ENCODE results near the gene ZC3H12D.
A peak's percentile ranks its signal among the peaks of the same experiment; 100 is the strongest.

ZC3H12D gene

DNA sequence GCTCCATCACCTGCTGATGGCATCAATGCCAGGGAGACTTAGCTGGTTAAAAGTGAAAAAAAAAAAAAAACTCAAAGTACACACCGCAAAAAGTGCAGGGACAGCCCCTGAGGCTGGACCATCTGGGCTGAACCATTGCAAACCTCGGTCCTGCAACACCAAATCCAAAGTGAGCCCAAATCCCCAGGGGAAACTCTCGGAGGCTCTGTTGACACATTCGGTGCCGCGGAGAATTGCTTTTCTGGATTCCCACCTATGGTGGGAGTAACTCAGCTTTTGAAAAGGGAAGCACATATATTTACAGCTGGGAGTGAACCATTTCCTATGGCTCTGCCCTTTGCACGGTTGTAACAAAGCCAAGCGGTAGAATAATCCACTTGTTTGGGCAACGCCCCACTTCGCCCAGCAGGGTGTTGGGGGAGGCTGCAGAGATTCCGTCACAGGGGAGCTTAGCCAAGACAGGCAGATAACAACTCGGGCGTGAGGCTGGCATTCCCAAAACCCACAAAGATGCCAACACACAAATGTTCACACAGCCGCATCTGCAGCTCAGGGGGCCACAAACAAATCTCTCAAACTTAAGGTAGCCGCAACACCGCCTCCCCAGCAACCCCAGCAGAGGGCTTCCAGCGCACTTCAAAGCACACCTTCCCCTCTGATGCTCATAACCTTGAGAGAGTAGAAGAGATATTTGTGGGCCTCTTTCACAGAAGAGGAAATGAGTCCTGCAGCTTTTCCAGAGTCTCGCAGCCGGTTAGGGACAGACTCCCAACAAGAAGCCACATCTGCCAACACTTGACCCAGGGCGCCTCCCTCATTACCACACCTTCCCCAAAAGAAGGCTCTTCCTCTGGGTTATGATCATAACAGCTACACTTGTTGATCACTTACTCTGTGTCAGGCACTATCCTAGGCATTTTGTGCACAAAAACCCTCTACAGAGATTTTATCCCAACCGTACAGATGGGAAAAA is 11.4 kb downstream of the ZC3H12D start (continued):
- TF ChIP-seq ZXDB (tag by site-specific recombination; IDR thresholded peaks at IDR 0.05) (no peak), ZNF843 (tag by site-specific recombination; IDR thresholded peaks at IDR 0.05) (peak; percentile 83), ZBTB8A (tag by site-specific recombination; IDR thresholded peaks at IDR 0.05) (peak; percentile 68), SP7 (tag by site-specific recombination; IDR thresholded peaks at IDR 0.05) (peak; percentile 91), ZBTB17 (tag by site-specific recombination; IDR thresholded peaks at IDR 0.05) (peak; percentile 24; the same call in 1 of the 2 replicates), ZBTB21 (tag by site-specific recombination; IDR thresholded peaks at IDR 0.05) (peak; percentile 71), OSR2 (tag by site-specific recombination; IDR thresholded peaks at IDR 0.05) (peak; percentile 79), ZNF692 (tag by site-specific recombination; IDR thresholded peaks at IDR 0.05) (peak; percentile 60), ZNF561 (tag by site-specific recombination; IDR thresholded peaks at IDR 0.05; ENCODE audit: borderline replicate concordance) (peak; percentile 40; the same call in 1 of the 2 replicates), ZNF10 (tag by site-specific recombination; IDR thresholded peaks at IDR 0.05) (peak; percentile 78), ZNF302 (tag by site-specific recombination; IDR thresholded peaks at IDR 0.05; ENCODE audit: low read depth) (no peak), ZNF157 (tag by site-specific recombination; IDR thresholded peaks at IDR 0.05) (no peak)
- TF ChIP-seq, protein P1, sequence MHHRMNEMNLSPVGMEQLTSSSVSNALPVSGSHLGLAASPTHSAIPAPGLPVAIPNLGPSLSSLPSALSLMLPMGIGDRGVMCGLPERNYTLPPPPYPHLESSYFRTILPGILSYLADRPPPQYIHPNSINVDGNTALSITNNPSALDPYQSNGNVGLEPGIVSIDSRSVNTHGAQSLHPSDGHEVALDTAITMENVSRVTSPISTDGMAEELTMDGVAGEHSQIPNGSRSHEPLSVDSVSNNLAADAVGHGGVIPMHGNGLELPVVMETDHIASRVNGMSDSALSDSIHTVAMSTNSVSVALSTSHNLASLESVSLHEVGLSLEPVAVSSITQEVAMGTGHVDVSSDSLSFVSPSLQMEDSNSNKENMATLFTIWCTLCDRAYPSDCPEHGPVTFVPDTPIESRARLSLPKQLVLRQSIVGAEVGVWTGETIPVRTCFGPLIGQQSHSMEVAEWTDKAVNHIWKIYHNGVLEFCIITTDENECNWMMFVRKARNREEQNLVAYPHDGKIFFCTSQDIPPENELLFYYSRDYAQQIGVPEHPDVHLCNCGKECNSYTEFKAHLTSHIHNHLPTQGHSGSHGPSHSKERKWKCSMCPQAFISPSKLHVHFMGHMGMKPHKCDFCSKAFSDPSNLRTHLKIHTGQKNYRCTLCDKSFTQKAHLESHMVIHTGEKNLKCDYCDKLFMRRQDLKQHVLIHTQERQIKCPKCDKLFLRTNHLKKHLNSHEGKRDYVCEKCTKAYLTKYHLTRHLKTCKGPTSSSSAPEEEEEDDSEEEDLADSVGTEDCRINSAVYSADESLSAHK (tag by site-specific recombination; IDR thresholded peaks at IDR 0.05) = 0 out of 2 replicates have a peak, but pooled peaks have one; percentile 10
- TF ChIP-seq, protein P2, sequence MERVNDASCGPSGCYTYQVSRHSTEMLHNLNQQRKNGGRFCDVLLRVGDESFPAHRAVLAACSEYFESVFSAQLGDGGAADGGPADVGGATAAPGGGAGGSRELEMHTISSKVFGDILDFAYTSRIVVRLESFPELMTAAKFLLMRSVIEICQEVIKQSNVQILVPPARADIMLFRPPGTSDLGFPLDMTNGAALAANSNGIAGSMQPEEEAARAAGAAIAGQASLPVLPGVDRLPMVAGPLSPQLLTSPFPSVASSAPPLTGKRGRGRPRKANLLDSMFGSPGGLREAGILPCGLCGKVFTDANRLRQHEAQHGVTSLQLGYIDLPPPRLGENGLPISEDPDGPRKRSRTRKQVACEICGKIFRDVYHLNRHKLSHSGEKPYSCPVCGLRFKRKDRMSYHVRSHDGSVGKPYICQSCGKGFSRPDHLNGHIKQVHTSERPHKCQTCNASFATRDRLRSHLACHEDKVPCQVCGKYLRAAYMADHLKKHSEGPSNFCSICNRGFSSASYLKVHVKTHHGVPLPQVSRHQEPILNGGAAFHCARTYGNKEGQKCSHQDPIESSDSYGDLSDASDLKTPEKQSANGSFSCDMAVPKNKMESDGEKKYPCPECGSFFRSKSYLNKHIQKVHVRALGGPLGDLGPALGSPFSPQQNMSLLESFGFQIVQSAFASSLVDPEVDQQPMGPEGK (tag by site-specific recombination; IDR thresholded peaks at IDR 0.05) = peak; percentile 66; the same call in 1 of the 2 replicates
- TF ChIP-seq, protein P3, sequence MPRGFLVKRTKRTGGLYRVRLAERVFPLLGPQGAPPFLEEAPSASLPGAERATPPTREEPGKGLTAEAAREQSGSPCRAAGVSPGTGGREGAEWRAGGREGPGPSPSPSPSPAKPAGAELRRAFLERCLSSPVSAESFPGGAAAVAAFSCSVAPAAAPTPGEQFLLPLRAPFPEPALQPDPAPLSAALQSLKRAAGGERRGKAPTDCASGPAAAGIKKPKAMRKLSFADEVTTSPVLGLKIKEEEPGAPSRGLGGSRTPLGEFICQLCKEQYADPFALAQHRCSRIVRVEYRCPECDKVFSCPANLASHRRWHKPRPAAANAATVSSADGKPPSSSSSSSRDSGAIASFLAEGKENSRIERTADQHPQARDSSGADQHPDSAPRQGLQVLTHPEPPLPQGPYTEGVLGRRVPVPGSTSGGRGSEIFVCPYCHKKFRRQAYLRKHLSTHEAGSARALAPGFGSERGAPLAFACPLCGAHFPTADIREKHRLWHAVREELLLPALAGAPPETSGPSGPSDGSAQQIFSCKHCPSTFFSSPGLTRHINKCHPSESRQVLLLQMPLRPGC (tag by site-specific recombination; IDR thresholded peaks at IDR 0.05) = peak; percentile 90

GRCh38 chr6:149472241-149472640 is 12.6 kb downstream of the ZC3H12D start:
- Histone ChIP-seq H3K36me3 (ENCODE audit: control insufficient read depth in 2 of 2, insufficient read depth in 1 of 2, low read length in 2 of 2) (no peaks in the 10 kb centered on the region), H3K4me3 (ENCODE audit: low read depth, low read length) (no peak overlapping the region), H3K27ac (ENCODE audit: extremely low read depth, low read depth, low read length) (no peak overlapping the region), H3K4me1 (ENCODE audit: control insufficient read depth, insufficient read depth, low read length) (peaks cover 9% of the 10 kb centered on the region), H3K9me3 (ENCODE audit: control insufficient read depth, insufficient read depth, low read depth, low read length) (no peaks in the 10 kb centered on the region)
- POLR2A ChIA-PET = no interaction called here
- CTCF ChIA-PET = interaction anchor here (1.1 kb wide), 1 partner anchor 40 kb away, joined by 6 read pairs; no protein-coding TSS in a partner anchor
- TF ChIP-seq ZNF248 (tag by site-specific recombination; IDR thresholded peaks at IDR 0.05) (no peak), ZNF394 (tag by site-specific recombination; IDR thresholded peaks at IDR 0.05; ENCODE audit: borderline replicate concordance) (no peak), ZFHX2 (tag by site-specific recombination; conservative IDR thresholded peaks at IDR 0.05) (no peak), ZNF404 (tag by site-specific recombination; IDR thresholded peaks at IDR 0.05) (no peak), ZNF202 (tag by site-specific recombination; IDR thresholded peaks at IDR 0.05; ENCODE audit: borderline replicate concordance) (no peak), ZNF510 (tag by site-specific recombination; IDR thresholded peaks at IDR 0.05; ENCODE audit: insufficient replicate concordance) (no peak), ZNF501 (tag by site-specific recombination; IDR thresholded peaks at IDR 0.05) (no peak), ZNF266 (tag by site-specific recombination; IDR thresholded peaks at IDR 0.05; ENCODE audit: low read depth) (no peak), HOXC10 (CRISPR knock-in tag; IDR thresholded peaks at IDR 0.05) (no peak), IKZF3 (tag by site-specific recombination; IDR thresholded peaks at IDR 0.05) (no peak), ZNF654 (tag by site-specific recombination; IDR thresholded peaks at IDR 0.05; ENCODE audit: low read depth) (no peak)
- TF ChIP-seq, protein P2 (tag by site-specific recombination; IDR thresholded peaks at IDR 0.05) = no peak

All from HEK293 (cell line).